ENCODE data around the gene HEBP2. TPM values are rescaled to one million over a fixed set of nuclear protein-coding genes. Genes with fewer than 3 reads are reported as not detected.
"Not testable (repeated sequence)": the region's sequence is repeated elsewhere in the genome, so short reads cannot be mapped to it uniquely, and the experiment has no call there.

Gene HEBP2
- polyA plus RNA-seq, 10 donors = 32.4 to 50.4 (median 43.7) TPM

- DNase-seq = no peak
Measured at GRCh38 chr6:138421089-138421488, 17.1 kb downstream of the HEBP2 start.

GRCh38 chr6:138421608-138422007 is 17.6 kb downstream of the HEBP2 start:
- DNase-seq = no peak

- DNase-seq = no peak
Measured at GRCh38 chr6:138422861-138423260, 18.8 kb downstream of the HEBP2 start.

- DNase-seq = no peak
Measured at GRCh38 chr6:138424004-138424904, 20.2 kb downstream of the HEBP2 start.

GRCh38 chr6:138425256-138425655 is 21.2 kb downstream of the HEBP2 start:
- DNase-seq = not testable (repeated sequence)

- DNase-seq = no peak
Measured at GRCh38 chr6:138426500-138427123, 22.6 kb downstream of the HEBP2 start.

GRCh38 chr6:138427701-138428100 is 23.7 kb downstream of the HEBP2 start:
- no peak for DNase-seq

GRCh38 chr6:138428944-138429598 is 25.0 kb downstream of the HEBP2 start:
- DNase-seq = peak; percentile 36 to 72 (median 56)

GRCh38 chr6:138429761-138430160 is 25.7 kb downstream of the HEBP2 start:
- no peak for DNase-seq

GRCh38 chr6:138430361-138431145 is 26.5 kb downstream of the HEBP2 start:
- no peak for DNase-seq

- DNase-seq = no peak
Measured at GRCh38 chr6:138431256-138432062, 27.4 kb downstream of the HEBP2 start.

- DNase-seq = no peak
Measured at GRCh38 chr6:138432063-138432356, 28.0 kb downstream of the HEBP2 start.

- no peak for DNase-seq
Measured at GRCh38 chr6:138434096-138434495, 30.1 kb downstream of the HEBP2 start.

GRCh38 chr6:138434925-138435324 is 30.9 kb downstream of the HEBP2 start:
- DNase-seq = no peak

- DNase-seq = no peak
Measured at GRCh38 chr6:138439546-138439945, 35.5 kb downstream of the HEBP2 start.

GRCh38 chr6:138440296-138440695 is 36.3 kb downstream of the HEBP2 start:
- DNase-seq = no peak

GRCh38 chr6:138440758-138441357 is 36.8 kb downstream of the HEBP2 start:
- DNase-seq = no peak

- DNase-seq = no peak
Measured at GRCh38 chr6:138441965-138442364, 37.9 kb downstream of the HEBP2 start.

GRCh38 chr6:138442663-138443062 is 38.6 kb downstream of the HEBP2 start:
- DNase-seq = no peak

- no peak for DNase-seq
Measured at GRCh38 chr6:138443979-138444378, 40.0 kb downstream of the HEBP2 start.

- no peak for DNase-seq
Measured at GRCh38 chr6:138446821-138447220, 42.8 kb downstream of the HEBP2 start.

Measured in muscle of back (tissue), 11 donors.